Thyroid gland (tissue), 4 donors: ENCODE data around the gene TNNI2.

Experiments used
- POLR2A ChIP-seq, 2 donors: fragments of 450-650 bp; IDR thresholded peaks; one replicate each; pipeline ENCODE4 v1.6.1; 2017; ENCODE audit warnings: antibody characterized with exemption in 2 of 2, mild to moderate bottlenecking in 2 of 2, moderate library complexity in 1 of 2
- TF ChIP-seq, protein P1 (sequence below), 6 experiments: fragments of 200-600 bp in 3 of 6; fragments of 450-650 bp in 3 of 6; sonication (generic) in 3 of 6; IDR thresholded peaks; one replicate each; pipeline ENCODE4 v1.5.1; 2016 to 2019; ENCODE audit warnings: antibody characterized with exemption in 6 of 6, mild to moderate bottlenecking in 2 of 6, inconsistent platforms in 1 of 6, moderate library complexity in 1 of 6

GRCh38 chr11:1888811-1889210 lies 50.0 kb downstream of the TNNI2 start:
- TF ChIP-seq, protein P1, sequence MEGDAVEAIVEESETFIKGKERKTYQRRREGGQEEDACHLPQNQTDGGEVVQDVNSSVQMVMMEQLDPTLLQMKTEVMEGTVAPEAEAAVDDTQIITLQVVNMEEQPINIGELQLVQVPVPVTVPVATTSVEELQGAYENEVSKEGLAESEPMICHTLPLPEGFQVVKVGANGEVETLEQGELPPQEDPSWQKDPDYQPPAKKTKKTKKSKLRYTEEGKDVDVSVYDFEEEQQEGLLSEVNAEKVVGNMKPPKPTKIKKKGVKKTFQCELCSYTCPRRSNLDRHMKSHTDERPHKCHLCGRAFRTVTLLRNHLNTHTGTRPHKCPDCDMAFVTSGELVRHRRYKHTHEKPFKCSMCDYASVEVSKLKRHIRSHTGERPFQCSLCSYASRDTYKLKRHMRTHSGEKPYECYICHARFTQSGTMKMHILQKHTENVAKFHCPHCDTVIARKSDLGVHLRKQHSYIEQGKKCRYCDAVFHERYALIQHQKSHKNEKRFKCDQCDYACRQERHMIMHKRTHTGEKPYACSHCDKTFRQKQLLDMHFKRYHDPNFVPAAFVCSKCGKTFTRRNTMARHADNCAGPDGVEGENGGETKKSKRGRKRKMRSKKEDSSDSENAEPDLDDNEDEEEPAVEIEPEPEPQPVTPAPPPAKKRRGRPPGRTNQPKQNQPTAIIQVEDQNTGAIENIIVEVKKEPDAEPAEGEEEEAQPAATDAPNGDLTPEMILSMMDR (IDR thresholded peaks at IDR 0.05) = no peak
- TF ChIP-seq POLR2A (IDR thresholded peaks at IDR 0.05) = no peak
